GM12878 (cell line): ENCODE data around the gene RPS6KA4. TPM values are rescaled to one million over a fixed set of nuclear protein-coding genes. Genes with fewer than 3 reads are reported as not detected.

ENCODE experiments used
- DPF2 ChIP-seq: fragments of 450-650 bp; IDR thresholded peaks from 2 replicates; pipeline ENCODE4 v1.6.1; 2017; ENCODE audit warnings: mild to moderate bottlenecking
- NFYB ChIP-seq: IDR thresholded peaks from 2 replicates; pipeline ENCODE4 v1.6.1; 2011; ENCODE audit warnings: low read depth, mild to moderate bottlenecking, low read length, improper control_type of control experiment, moderate library complexity; ENCODE audit not compliant: insufficient read depth
- NRF1 ChIP-seq: conservative IDR thresholded peaks from 2 replicates; pipeline ENCODE4 v1.6.1; 2011; ENCODE audit warnings: mild to moderate bottlenecking, low read depth, low read length, improper control_type of control experiment
- RAD21 ChIP-seq: IDR thresholded peaks from 2 replicates; pipeline ENCODE4 v1.6.1; 2011; ENCODE audit warnings: mild to moderate bottlenecking, low read depth, low read length, moderate library complexity; ENCODE audit not compliant: insufficient read depth
- RCOR1 ChIP-seq: conservative IDR thresholded peaks from 2 replicates; pipeline ENCODE4 v1.6.1; 2012; ENCODE audit warnings: low read depth, low read length, improper control_type of control experiment
- RELA ChIP-seq: fragments of 450-650 bp; IDR thresholded peaks from 2 replicates; pipeline ENCODE4 v1.8.0; 2014; ENCODE audit warnings: borderline replicate concordance; ENCODE audit not compliant: partially characterized antibody
- ZNF207 ChIP-seq: fragments of 450-650 bp; IDR thresholded peaks from 2 replicates; pipeline ENCODE4 v1.6.1; 2014; ENCODE audit warnings: antibody characterized with exemption, mild to moderate bottlenecking, borderline replicate concordance
- polyA plus RNA-seq, 11 experiments: library from polyadenylated mRNA; depleted of rRNA in 4 of 11; unstranded in 6 of 11; stranded (reverse) in 5 of 11; fragments of >200 nt; fragmentation: Nextera tagmentation in 4 of 11; fragmentation: Illumina TruSeq in 1 of 11; extraction: Ambion mirVana in 4 of 11; extraction: Trizol in 1 of 11; gene quantifications; 1 replicate in 1 of 11; 2 replicates in 10 of 11; pipeline versions ENCODE4 v1.2.1 to v1.2.3, GENCODE V29; 2011 to 2016; ENCODE audit warnings: inconsistent platforms in 2 of 11, missing spikeins in 2 of 11, low read depth in 1 of 11
- total RNA-seq, 4 experiments: library from RNA; depleted of rRNA in 3 of 4; stranded (reverse); fragments of >200 nt in 3 of 4; fragmentation: Illumina TruSeq in 1 of 4; extraction: Trizol in 1 of 4; gene quantifications; 2 replicates each; pipeline versions ENCODE4 v1.2.1 to v1.2.3, GENCODE V29; 2013 to 2021
- TF ChIP-seq, protein P1 (sequence below): fragments of 450-650 bp; formaldehyde crosslinking; IDR thresholded peaks from 2 replicates; pipeline ENCODE4 v1.4.0; 2020; ENCODE audit warnings: mild to moderate bottlenecking, moderate library complexity
- TF ChIP-seq, protein P2 (sequence below): fragments of 450-650 bp; IDR thresholded peaks from 2 replicates; pipeline ENCODE4 v1.6.1; 2016; ENCODE audit warnings: mild to moderate bottlenecking, moderate library complexity, borderline replicate concordance
- TF ChIP-seq, protein P3 (sequence below): IDR thresholded peaks from 2 replicates; pipeline ENCODE4 v1.6.1; 2012; ENCODE audit warnings: low read depth, low read length, improper control_type of control experiment
- TF ChIP-seq, protein P4 (sequence below): IDR thresholded peaks from 2 replicates; pipeline ENCODE4 v1.6.1; 2012; ENCODE audit warnings: improper control_type of control experiment, low read depth, low read length; ENCODE audit not compliant: insufficient replicate concordance
- TF ChIP-seq, protein P5 (sequence below): IDR thresholded peaks from 2 replicates; pipeline ENCODE4 v1.6.1; 2011; ENCODE audit warnings: borderline replicate concordance, low read depth, mild to moderate bottlenecking, moderate library complexity, low read length; ENCODE audit not compliant: insufficient read depth, poor library complexity, severe bottlenecking

RPS6KA4 gene
- total and polyA plus RNA-seq, 10 of the 15 experiments (the other 5 are each of a cell fraction or from before 2014, with no cell fraction given) = 0.34 to 32.6 (median 11.3) TPM

DNA sequence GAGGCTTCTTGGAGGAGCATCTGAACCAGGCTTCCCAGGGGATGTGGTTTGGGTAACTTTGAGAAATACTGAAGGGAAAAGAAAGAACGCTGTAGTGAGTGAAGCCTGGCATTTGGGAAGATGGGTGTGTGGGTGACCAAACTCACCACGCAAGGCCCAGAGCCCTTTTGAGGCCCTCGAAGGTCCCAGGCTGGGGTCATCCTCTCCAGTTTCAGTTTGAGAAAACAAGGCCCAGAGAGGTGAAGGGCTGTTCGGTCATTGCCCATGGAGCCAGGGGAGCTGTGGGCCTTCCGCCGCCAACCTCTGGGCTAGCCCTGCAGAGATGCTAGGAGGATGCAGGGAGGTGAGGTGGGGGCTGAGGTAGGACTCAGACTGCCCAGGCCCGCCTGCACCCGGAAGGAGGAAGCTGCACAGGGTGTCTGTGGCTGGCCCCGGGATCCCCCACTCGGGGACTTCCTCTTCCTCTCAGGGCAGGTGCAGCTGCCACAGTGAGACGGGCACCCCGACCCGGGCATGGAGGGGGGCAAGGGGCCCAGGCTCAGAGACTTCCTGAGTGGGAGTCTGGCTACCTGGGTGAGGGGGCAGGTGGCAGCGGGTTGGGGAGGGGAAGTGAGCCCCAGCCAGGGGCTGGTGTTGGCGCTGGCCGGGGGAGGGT lies 19.1 kb upstream of the RPS6KA4 start, which contains the start of gene CCDC88B (continued):
- TF ChIP-seq, protein P1, sequence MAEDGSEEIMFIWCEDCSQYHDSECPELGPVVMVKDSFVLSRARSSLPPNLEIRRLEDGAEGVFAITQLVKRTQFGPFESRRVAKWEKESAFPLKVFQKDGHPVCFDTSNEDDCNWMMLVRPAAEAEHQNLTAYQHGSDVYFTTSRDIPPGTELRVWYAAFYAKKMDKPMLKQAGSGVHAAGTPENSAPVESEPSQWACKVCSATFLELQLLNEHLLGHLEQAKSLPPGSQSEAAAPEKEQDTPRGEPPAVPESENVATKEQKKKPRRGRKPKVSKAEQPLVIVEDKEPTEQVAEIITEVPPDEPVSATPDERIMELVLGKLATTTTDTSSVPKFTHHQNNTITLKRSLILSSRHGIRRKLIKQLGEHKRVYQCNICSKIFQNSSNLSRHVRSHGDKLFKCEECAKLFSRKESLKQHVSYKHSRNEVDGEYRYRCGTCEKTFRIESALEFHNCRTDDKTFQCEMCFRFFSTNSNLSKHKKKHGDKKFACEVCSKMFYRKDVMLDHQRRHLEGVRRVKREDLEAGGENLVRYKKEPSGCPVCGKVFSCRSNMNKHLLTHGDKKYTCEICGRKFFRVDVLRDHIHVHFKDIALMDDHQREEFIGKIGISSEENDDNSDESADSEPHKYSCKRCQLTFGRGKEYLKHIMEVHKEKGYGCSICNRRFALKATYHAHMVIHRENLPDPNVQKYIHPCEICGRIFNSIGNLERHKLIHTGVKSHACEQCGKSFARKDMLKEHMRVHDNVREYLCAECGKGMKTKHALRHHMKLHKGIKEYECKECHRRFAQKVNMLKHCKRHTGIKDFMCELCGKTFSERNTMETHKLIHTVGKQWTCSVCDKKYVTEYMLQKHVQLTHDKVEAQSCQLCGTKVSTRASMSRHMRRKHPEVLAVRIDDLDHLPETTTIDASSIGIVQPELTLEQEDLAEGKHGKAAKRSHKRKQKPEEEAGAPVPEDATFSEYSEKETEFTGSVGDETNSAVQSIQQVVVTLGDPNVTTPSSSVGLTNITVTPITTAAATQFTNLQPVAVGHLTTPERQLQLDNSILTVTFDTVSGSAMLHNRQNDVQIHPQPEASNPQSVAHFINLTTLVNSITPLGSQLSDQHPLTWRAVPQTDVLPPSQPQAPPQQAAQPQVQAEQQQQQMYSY = no peak
- TF ChIP-seq, protein P2, sequence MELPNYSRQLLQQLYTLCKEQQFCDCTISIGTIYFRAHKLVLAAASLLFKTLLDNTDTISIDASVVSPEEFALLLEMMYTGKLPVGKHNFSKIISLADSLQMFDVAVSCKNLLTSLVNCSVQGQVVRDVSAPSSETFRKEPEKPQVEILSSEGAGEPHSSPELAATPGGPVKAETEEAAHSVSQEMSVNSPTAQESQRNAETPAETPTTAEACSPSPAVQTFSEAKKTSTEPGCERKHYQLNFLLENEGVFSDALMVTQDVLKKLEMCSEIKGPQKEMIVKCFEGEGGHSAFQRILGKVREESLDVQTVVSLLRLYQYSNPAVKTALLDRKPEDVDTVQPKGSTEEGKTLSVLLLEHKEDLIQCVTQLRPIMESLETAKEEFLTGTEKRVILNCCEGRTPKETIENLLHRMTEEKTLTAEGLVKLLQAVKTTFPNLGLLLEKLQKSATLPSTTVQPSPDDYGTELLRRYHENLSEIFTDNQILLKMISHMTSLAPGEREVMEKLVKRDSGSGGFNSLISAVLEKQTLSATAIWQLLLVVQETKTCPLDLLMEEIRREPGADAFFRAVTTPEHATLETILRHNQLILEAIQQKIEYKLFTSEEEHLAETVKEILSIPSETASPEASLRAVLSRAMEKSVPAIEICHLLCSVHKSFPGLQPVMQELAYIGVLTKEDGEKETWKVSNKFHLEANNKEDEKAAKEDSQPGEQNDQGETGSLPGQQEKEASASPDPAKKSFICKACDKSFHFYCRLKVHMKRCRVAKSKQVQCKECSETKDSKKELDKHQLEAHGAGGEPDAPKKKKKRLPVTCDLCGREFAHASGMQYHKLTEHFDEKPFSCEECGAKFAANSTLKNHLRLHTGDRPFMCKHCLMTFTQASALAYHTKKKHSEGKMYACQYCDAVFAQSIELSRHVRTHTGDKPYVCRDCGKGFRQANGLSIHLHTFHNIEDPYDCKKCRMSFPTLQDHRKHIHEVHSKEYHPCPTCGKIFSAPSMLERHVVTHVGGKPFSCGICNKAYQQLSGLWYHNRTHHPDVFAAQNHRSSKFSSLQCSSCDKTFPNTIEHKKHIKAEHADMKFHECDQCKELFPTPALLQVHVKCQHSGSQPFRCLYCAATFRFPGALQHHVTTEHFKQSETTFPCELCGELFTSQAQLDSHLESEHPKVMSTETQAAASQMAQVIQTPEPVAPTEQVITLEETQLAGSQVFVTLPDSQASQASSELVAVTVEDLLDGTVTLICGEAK = peak; percentile 86
- TF ChIP-seq DPF2 (peak; percentile 57), RAD21 (no peak), RELA (no peak), NRF1 (no peak), RCOR1 (no peak), ZNF207 (0 out of 2 replicates have a peak, but pooled peaks have one; percentile 40), NFYB (no peak)
- TF ChIP-seq, protein P3, sequence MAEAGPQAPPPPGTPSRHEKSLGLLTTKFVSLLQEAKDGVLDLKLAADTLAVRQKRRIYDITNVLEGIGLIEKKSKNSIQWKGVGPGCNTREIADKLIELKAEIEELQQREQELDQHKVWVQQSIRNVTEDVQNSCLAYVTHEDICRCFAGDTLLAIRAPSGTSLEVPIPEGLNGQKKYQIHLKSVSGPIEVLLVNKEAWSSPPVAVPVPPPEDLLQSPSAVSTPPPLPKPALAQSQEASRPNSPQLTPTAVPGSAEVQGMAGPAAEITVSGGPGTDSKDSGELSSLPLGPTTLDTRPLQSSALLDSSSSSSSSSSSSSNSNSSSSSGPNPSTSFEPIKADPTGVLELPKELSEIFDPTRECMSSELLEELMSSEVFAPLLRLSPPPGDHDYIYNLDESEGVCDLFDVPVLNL = no peak
- TF ChIP-seq, protein P4, sequence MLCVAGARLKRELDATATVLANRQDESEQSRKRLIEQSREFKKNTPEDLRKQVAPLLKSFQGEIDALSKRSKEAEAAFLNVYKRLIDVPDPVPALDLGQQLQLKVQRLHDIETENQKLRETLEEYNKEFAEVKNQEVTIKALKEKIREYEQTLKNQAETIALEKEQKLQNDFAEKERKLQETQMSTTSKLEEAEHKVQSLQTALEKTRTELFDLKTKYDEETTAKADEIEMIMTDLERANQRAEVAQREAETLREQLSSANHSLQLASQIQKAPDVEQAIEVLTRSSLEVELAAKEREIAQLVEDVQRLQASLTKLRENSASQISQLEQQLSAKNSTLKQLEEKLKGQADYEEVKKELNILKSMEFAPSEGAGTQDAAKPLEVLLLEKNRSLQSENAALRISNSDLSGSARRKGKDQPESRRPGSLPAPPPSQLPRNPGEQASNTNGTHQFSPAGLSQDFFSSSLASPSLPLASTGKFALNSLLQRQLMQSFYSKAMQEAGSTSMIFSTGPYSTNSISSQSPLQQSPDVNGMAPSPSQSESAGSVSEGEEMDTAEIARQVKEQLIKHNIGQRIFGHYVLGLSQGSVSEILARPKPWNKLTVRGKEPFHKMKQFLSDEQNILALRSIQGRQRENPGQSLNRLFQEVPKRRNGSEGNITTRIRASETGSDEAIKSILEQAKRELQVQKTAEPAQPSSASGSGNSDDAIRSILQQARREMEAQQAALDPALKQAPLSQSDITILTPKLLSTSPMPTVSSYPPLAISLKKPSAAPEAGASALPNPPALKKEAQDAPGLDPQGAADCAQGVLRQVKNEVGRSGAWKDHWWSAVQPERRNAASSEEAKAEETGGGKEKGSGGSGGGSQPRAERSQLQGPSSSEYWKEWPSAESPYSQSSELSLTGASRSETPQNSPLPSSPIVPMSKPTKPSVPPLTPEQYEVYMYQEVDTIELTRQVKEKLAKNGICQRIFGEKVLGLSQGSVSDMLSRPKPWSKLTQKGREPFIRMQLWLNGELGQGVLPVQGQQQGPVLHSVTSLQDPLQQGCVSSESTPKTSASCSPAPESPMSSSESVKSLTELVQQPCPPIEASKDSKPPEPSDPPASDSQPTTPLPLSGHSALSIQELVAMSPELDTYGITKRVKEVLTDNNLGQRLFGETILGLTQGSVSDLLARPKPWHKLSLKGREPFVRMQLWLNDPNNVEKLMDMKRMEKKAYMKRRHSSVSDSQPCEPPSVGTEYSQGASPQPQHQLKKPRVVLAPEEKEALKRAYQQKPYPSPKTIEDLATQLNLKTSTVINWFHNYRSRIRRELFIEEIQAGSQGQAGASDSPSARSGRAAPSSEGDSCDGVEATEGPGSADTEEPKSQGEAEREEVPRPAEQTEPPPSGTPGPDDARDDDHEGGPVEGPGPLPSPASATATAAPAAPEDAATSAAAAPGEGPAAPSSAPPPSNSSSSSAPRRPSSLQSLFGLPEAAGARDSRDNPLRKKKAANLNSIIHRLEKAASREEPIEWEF = no peak
- TF ChIP-seq, protein P5, sequence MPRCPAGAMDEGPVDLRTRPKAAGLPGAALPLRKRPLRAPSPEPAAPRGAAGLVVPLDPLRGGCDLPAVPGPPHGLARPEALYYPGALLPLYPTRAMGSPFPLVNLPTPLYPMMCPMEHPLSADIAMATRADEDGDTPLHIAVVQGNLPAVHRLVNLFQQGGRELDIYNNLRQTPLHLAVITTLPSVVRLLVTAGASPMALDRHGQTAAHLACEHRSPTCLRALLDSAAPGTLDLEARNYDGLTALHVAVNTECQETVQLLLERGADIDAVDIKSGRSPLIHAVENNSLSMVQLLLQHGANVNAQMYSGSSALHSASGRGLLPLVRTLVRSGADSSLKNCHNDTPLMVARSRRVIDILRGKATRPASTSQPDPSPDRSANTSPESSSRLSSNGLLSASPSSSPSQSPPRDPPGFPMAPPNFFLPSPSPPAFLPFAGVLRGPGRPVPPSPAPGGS = peak; percentile 10
